ENCODE measurements around the gene ST7. TPM values are rescaled to one million over a fixed set of nuclear protein-coding genes. Genes with fewer than 3 reads are reported as not detected.

ST7 gene
- total RNA-seq, 1 experiment from 2014 or later = 12.9 TPM

DNA sequence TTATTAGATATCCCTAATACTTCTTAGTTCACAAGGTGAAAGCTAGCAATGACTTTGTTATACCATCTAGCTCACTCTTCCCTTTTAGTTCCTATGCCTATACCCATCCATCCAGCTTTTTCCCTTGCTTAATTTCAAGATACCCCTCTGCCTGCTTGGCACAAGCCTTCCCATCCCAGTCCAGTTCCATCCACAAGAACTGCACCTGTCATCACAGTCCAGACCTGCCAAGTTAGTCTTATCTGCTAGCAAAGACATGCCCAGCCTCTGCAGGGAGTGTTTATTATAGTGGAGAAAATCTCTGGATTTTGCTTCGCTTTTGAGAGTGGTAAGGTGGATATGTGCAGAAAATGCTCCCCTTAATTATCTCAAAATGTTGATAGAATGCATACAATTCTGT, 158.2 kb downstream of the ST7 start:
- H3K56ac ChIP-seq (ENCODE audit: insufficient read length, low read depth, low read length) = no peak overlapping the region
- H4K20me1 ChIP-seq (ENCODE audit: control insufficient read depth, insufficient read depth, insufficient read length) = no peaks in the 10 kb centered on the region
- Mint-ChIP-seq H3K36me3 (ENCODE audit: insufficient read depth in 1 of 3, low read depth in 3 of 3) (peaks cover 10 to 16% (median 11%) of the 10 kb centered on the region in 3 experiments), H3K4me1 (peaks cover 11 to 15% of the 10 kb centered on the region in 2 experiments), H3K9me3 (peaks cover 3 to 12% of the 10 kb centered on the region in 2 experiments; a peak in 4 of 5 replicates), H3K27ac (no peak overlapping the region), H3K4me3 (no peak overlapping the region), H3K27me3 (ENCODE audit: low read depth) (no peaks in the 10 kb centered on the region)
- DNase-seq = no peak
- H3K27me3 ChIP-seq (ENCODE audit: insufficient read depth, low read length) = no peaks in the 10 kb centered on the region
- no peak overlapping the region for H3K4me2 ChIP-seq (ENCODE audit: insufficient read depth, insufficient read length, low read length)
- H2AK5ac ChIP-seq (ENCODE audit: insufficient read length, low read length) = no peak overlapping the region
- no peak overlapping the region for H3K27ac ChIP-seq (ENCODE audit: insufficient read length, low read depth, low read length)
- H3K9me3 ChIP-seq (ENCODE audit: control insufficient read depth, low read depth, low read length) = no peaks in the 10 kb centered on the region
- no peaks in the 10 kb centered on the region for H3K23me2 ChIP-seq (ENCODE audit: insufficient read length, low read depth, low read length, poor library complexity, severe bottlenecking)
- H3K79me1 ChIP-seq (ENCODE audit: insufficient read depth, low read depth, low read length, poor library complexity, severe bottlenecking) = no peaks in the 10 kb centered on the region
- H3K14ac ChIP-seq (ENCODE audit: insufficient read depth, low read length) = no peak overlapping the region
- TF ChIP-seq, protein P1, sequence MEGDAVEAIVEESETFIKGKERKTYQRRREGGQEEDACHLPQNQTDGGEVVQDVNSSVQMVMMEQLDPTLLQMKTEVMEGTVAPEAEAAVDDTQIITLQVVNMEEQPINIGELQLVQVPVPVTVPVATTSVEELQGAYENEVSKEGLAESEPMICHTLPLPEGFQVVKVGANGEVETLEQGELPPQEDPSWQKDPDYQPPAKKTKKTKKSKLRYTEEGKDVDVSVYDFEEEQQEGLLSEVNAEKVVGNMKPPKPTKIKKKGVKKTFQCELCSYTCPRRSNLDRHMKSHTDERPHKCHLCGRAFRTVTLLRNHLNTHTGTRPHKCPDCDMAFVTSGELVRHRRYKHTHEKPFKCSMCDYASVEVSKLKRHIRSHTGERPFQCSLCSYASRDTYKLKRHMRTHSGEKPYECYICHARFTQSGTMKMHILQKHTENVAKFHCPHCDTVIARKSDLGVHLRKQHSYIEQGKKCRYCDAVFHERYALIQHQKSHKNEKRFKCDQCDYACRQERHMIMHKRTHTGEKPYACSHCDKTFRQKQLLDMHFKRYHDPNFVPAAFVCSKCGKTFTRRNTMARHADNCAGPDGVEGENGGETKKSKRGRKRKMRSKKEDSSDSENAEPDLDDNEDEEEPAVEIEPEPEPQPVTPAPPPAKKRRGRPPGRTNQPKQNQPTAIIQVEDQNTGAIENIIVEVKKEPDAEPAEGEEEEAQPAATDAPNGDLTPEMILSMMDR (conservative IDR thresholded peaks at IDR 0.05) = no peak
- no peak overlapping the region for H3T11ph ChIP-seq (ENCODE audit: low read length)
- no peak overlapping the region for H2BK15ac ChIP-seq (ENCODE audit: low read depth, low read length)
- H4K91ac ChIP-seq (ENCODE audit: insufficient read length, low read depth, low read length) = no peak overlapping the region
- H2BK5ac ChIP-seq (ENCODE audit: insufficient read length, low read length) = no peak overlapping the region
- H3K9ac ChIP-seq (ENCODE audit: extremely low read depth, insufficient read length, low read length) = no peak overlapping the region
- no peak overlapping the region for H2AFZ ChIP-seq (ENCODE audit: low read length)
- H3K18ac ChIP-seq (ENCODE audit: insufficient read length, low read depth, low read length) = no peak overlapping the region
- H4K8ac ChIP-seq (replicated peaks; ENCODE audit: insufficient read length, low read depth, low read length) = no peak overlapping the region
- H2BK120ac ChIP-seq (ENCODE audit: low read depth, low read length, poor library complexity, severe bottlenecking) = no peak overlapping the region
- H3K4me1 ChIP-seq (ENCODE audit: insufficient read depth, low read length) = no peaks in the 10 kb centered on the region
- H3K23ac ChIP-seq (ENCODE audit: insufficient read length, low read depth, low read length) = no peak overlapping the region
- no CpG with 5 or more reads among the region's 1 CpG for WGBS (ENCODE audit: extremely low coverage, insufficient read length, low lambda C conversion rate)
- no peak overlapping the region for H2BK20ac ChIP-seq (ENCODE audit: low read depth, low read length, poor library complexity, severe bottlenecking)
- no peak overlapping the region for H2BK12ac ChIP-seq (ENCODE audit: insufficient read length, low read depth, low read length)
- no peak overlapping the region for H4K5ac ChIP-seq (ENCODE audit: insufficient read length, low read depth, low read length)
- H3K4ac ChIP-seq (ENCODE audit: low read depth, low read length) = no peak overlapping the region
- H3K79me2 ChIP-seq (ENCODE audit: insufficient read depth, low read length) = no peaks in the 10 kb centered on the region
